ENCODE measurements around the gene ZNF397. TPM values are rescaled to one million over a fixed set of nuclear protein-coding genes. Genes with fewer than 3 reads are reported as not detected.

Gene ZNF397
- total and polyA plus RNA-seq, 9 of the 15 experiments (the other 6 are each of a cell fraction or from before 2014, with no cell fraction given): 6.4 to 24.2 (median 19.3) TPM

DNA sequence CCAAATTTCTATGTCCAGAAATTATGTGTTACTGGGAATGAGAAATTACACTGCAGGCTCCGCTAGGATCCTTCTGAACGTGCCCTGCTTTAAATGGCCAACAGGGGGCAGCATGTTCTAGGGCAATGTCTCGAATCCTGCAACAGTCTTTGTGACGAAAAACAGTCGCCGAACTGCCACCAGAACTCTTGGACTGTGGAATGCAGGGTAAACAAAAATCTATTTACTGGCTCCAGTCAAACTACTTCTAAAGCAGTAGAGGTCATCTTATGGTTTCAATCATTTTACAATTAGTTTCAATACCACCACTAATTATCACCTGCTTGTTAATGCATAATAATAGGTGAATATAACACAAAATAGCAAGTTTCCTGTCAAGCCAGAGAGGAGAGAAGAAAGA, 9.8 kb upstream of the ZNF397 start (continued):
- TF ChIP-seq, protein P1, sequence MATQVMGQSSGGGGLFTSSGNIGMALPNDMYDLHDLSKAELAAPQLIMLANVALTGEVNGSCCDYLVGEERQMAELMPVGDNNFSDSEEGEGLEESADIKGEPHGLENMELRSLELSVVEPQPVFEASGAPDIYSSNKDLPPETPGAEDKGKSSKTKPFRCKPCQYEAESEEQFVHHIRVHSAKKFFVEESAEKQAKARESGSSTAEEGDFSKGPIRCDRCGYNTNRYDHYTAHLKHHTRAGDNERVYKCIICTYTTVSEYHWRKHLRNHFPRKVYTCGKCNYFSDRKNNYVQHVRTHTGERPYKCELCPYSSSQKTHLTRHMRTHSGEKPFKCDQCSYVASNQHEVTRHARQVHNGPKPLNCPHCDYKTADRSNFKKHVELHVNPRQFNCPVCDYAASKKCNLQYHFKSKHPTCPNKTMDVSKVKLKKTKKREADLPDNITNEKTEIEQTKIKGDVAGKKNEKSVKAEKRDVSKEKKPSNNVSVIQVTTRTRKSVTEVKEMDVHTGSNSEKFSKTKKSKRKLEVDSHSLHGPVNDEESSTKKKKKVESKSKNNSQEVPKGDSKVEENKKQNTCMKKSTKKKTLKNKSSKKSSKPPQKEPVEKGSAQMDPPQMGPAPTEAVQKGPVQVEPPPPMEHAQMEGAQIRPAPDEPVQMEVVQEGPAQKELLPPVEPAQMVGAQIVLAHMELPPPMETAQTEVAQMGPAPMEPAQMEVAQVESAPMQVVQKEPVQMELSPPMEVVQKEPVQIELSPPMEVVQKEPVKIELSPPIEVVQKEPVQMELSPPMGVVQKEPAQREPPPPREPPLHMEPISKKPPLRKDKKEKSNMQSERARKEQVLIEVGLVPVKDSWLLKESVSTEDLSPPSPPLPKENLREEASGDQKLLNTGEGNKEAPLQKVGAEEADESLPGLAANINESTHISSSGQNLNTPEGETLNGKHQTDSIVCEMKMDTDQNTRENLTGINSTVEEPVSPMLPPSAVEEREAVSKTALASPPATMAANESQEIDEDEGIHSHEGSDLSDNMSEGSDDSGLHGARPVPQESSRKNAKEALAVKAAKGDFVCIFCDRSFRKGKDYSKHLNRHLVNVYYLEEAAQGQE (IDR thresholded peaks at IDR 0.05; ENCODE audit: borderline replicate concordance): peak; percentile 82
- TF ChIP-seq, protein P1 (CRISPR knock-in tag; IDR thresholded peaks at IDR 0.05; ENCODE audit: low read depth): no peak
- TF ChIP-seq ZC3H11A (IDR thresholded peaks at IDR 0.05; ENCODE audit: low read depth, low read length) (no peak), ZNF311 (CRISPR knock-in tag; IDR thresholded peaks at IDR 0.05) (no peak), ZNF644 (tag; IDR thresholded peaks at IDR 0.05; ENCODE audit: low read depth) (no peak), PCBP1 (IDR thresholded peaks at IDR 0.05; ENCODE audit: low read depth, low read length, poor library complexity, severe bottlenecking) (no peak), TEAD2 (tag; IDR thresholded peaks at IDR 0.05) (peak; percentile 58; the same call in 1 of the 2 replicates)
- TF ChIP-seq, protein P2, sequence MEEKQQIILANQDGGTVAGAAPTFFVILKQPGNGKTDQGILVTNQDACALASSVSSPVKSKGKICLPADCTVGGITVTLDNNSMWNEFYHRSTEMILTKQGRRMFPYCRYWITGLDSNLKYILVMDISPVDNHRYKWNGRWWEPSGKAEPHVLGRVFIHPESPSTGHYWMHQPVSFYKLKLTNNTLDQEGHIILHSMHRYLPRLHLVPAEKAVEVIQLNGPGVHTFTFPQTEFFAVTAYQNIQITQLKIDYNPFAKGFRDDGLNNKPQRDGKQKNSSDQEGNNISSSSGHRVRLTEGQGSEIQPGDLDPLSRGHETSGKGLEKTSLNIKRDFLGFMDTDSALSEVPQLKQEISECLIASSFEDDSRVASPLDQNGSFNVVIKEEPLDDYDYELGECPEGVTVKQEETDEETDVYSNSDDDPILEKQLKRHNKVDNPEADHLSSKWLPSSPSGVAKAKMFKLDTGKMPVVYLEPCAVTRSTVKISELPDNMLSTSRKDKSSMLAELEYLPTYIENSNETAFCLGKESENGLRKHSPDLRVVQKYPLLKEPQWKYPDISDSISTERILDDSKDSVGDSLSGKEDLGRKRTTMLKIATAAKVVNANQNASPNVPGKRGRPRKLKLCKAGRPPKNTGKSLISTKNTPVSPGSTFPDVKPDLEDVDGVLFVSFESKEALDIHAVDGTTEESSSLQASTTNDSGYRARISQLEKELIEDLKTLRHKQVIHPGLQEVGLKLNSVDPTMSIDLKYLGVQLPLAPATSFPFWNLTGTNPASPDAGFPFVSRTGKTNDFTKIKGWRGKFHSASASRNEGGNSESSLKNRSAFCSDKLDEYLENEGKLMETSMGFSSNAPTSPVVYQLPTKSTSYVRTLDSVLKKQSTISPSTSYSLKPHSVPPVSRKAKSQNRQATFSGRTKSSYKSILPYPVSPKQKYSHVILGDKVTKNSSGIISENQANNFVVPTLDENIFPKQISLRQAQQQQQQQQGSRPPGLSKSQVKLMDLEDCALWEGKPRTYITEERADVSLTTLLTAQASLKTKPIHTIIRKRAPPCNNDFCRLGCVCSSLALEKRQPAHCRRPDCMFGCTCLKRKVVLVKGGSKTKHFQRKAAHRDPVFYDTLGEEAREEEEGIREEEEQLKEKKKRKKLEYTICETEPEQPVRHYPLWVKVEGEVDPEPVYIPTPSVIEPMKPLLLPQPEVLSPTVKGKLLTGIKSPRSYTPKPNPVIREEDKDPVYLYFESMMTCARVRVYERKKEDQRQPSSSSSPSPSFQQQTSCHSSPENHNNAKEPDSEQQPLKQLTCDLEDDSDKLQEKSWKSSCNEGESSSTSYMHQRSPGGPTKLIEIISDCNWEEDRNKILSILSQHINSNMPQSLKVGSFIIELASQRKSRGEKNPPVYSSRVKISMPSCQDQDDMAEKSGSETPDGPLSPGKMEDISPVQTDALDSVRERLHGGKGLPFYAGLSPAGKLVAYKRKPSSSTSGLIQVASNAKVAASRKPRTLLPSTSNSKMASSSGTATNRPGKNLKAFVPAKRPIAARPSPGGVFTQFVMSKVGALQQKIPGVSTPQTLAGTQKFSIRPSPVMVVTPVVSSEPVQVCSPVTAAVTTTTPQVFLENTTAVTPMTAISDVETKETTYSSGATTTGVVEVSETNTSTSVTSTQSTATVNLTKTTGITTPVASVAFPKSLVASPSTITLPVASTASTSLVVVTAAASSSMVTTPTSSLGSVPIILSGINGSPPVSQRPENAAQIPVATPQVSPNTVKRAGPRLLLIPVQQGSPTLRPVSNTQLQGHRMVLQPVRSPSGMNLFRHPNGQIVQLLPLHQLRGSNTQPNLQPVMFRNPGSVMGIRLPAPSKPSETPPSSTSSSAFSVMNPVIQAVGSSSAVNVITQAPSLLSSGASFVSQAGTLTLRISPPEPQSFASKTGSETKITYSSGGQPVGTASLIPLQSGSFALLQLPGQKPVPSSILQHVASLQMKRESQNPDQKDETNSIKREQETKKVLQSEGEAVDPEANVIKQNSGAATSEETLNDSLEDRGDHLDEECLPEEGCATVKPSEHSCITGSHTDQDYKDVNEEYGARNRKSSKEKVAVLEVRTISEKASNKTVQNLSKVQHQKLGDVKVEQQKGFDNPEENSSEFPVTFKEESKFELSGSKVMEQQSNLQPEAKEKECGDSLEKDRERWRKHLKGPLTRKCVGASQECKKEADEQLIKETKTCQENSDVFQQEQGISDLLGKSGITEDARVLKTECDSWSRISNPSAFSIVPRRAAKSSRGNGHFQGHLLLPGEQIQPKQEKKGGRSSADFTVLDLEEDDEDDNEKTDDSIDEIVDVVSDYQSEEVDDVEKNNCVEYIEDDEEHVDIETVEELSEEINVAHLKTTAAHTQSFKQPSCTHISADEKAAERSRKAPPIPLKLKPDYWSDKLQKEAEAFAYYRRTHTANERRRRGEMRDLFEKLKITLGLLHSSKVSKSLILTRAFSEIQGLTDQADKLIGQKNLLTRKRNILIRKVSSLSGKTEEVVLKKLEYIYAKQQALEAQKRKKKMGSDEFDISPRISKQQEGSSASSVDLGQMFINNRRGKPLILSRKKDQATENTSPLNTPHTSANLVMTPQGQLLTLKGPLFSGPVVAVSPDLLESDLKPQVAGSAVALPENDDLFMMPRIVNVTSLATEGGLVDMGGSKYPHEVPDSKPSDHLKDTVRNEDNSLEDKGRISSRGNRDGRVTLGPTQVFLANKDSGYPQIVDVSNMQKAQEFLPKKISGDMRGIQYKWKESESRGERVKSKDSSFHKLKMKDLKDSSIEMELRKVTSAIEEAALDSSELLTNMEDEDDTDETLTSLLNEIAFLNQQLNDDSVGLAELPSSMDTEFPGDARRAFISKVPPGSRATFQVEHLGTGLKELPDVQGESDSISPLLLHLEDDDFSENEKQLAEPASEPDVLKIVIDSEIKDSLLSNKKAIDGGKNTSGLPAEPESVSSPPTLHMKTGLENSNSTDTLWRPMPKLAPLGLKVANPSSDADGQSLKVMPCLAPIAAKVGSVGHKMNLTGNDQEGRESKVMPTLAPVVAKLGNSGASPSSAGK (IDR thresholded peaks at IDR 0.05): no peak

Measured in K562 (cell line).